ENCODE results near the gene LRRC23.

The LRRC23 gene

GRCh38 chr12:6927379-6928021 is 22.9 kb downstream of the LRRC23 start, which contains the start of gene ATN1:
TSS of gene ATN1 (plus strand) at chr12:6927959. CDS start at chr12:6934002, 6,043 bp downstream.
- DNase-seq = peak; percentile 19

GRCh38 chr12:6928022-6928702 is 23.5 kb downstream of the LRRC23 start:
- DNase-seq = no peak

- DNase-seq = no peak
Measured at GRCh38 chr12:6928703-6929407, 24.2 kb downstream of the LRRC23 start.

- DNase-seq = no peak
Measured at GRCh38 chr12:6929466-6930452, 25.1 kb downstream of the LRRC23 start.

GRCh38 chr12:6932766-6933165 is 28.1 kb downstream of the LRRC23 start:
- DNase-seq = no peak

GRCh38 chr12:6934110-6934509 is 29.5 kb downstream of the LRRC23 start:
- DNase-seq = no peak

GRCh38 chr12:6935371-6936193 is 31.0 kb downstream of the LRRC23 start:
- no peak for DNase-seq

- DNase-seq = no peak
Measured at GRCh38 chr12:6936194-6936635, 31.6 kb downstream of the LRRC23 start.

- no peak for DNase-seq
Measured at GRCh38 chr12:6936636-6937480, 32.2 kb downstream of the LRRC23 start.

- DNase-seq = peak; percentile 93
Measured at GRCh38 chr12:6937481-6938352, 33.1 kb downstream of the LRRC23 start.

GRCh38 chr12:6938353-6939190 is 34.0 kb downstream of the LRRC23 start:
- no peak for DNase-seq

- DNase-seq = no peak
Measured at GRCh38 chr12:6939191-6939540, 34.5 kb downstream of the LRRC23 start.

GRCh38 chr12:6941267-6941666 is 36.6 kb downstream of the LRRC23 start:
- no peak for DNase-seq

GRCh38 chr12:6941782-6942181 is 37.2 kb downstream of the LRRC23 start:
- DNase-seq = no peak

GRCh38 chr12:6942331-6942665 is 37.7 kb downstream of the LRRC23 start:
- DNase-seq = no peak

- peak; percentile 86 for DNase-seq
Measured at GRCh38 chr12:6943389-6943721, 38.7 kb downstream of the LRRC23 start.

GRCh38 chr12:6943722-6944380 is 39.2 kb downstream of the LRRC23 start, which contains the start of the genes C12orf57 and RNU7-1:
TSS of gene C12orf57 (plus strand) at chr12:6944022. CDS start at chr12:6944122, 100 bp downstream.
TSS of gene RNU7-1 (plus strand) at chr12:6943816.
- peak; percentile 94 for DNase-seq

All from DMS153 (cell line).